Loucy (cell line): ENCODE measurements around the gene C4A.
"Not testable (repeated sequence)": the region's sequence is repeated elsewhere in the genome, so short reads cannot be mapped to it uniquely, and the experiment has no call there.

Experiments
- H2AFZ ChIP-seq: fragments of 200-600 bp; sonication (generic); 2 replicates; pipeline ENCODE4 v1.6.0; 2016; ENCODE audit warnings: antibody characterized with exemption, mild to moderate bottlenecking, low read length, moderate library complexity
- H3F3A ChIP-seq: fragments of 200-600 bp; 2 replicates; pipeline ENCODE4 v1.6.0; 2016; ENCODE audit warnings: antibody characterized with exemption, low read depth, mild to moderate bottlenecking
- H3K27me3 ChIP-seq: fragments of 200-600 bp; sonication (generic); 2 replicates; pipeline ENCODE4 v1.6.1; 2014; ENCODE audit warnings: low read length, mild to moderate bottlenecking; ENCODE audit not compliant: insufficient read depth, poor library complexity, severe bottlenecking
- H3K36me3 ChIP-seq: fragments of 200-600 bp; sonication (generic); 2 replicates; pipeline ENCODE4 v1.6.1; 2016; ENCODE audit warnings: low read length; ENCODE audit not compliant: insufficient read depth
- H3K4me1 ChIP-seq: fragments of 200-600 bp; sonication (generic); 2 replicates; pipeline ENCODE4 v1.5.1; 2014; ENCODE audit warnings: low read length, mild to moderate bottlenecking; ENCODE audit not compliant: insufficient read depth, poor library complexity, severe bottlenecking
- H3K4me2 ChIP-seq: fragments of 200-600 bp; sonication (generic); 2 replicates; pipeline ENCODE4 v1.6.0; 2014; ENCODE audit warnings: antibody characterized with exemption, low read length, low read depth, mild to moderate bottlenecking; ENCODE audit not compliant: poor library complexity, severe bottlenecking
- H3K4me3 ChIP-seq: fragments of 200-600 bp; sonication (generic); 2 replicates; pipeline ENCODE4 v1.5.1; 2014; ENCODE audit warnings: low read length, mild to moderate bottlenecking, mixed read lengths; ENCODE audit not compliant: poor library complexity, severe bottlenecking
- H3K79me2 ChIP-seq: fragments of 200-600 bp; sonication (generic); 2 replicates; pipeline ENCODE4 v1.6.1; 2014; ENCODE audit warnings: low read length; ENCODE audit not compliant: insufficient read depth
- H3K9ac ChIP-seq: fragments of 200-600 bp; sonication (generic); 2 replicates; pipeline ENCODE4 v1.6.0; 2014; ENCODE audit warnings: mild to moderate bottlenecking, low read depth, low read length, moderate library complexity; ENCODE audit not compliant: poor library complexity, severe bottlenecking
- H3K9me2 ChIP-seq: fragments of 200-600 bp; sonication (generic); replicated peaks from 2 replicates; pipeline ENCODE4 v1.6.1; 2016; ENCODE audit warnings: low read depth, low read length, mixed read lengths
- H3K9me3 ChIP-seq: fragments of 200-600 bp; sonication (generic); 2 replicates; pipeline ENCODE4 v1.6.1; 2014; ENCODE audit warnings: mild to moderate bottlenecking, antibody characterized with exemption, low read length, low read depth; ENCODE audit not compliant: insufficient read depth
- H4K20me1 ChIP-seq: fragments of 200-600 bp; sonication (generic); 2 replicates; pipeline ENCODE4 v1.6.0; 2014; ENCODE audit warnings: antibody characterized with exemption, low read length, mild to moderate bottlenecking; ENCODE audit not compliant: insufficient read depth, poor library complexity, severe bottlenecking

Gene C4A

GRCh38 chr6:32037136-32037535, 55.3 kb downstream of the C4A start:
- H4K20me1 ChIP-seq, H3K27me3 ChIP-seq, H3K4me1 ChIP-seq: not testable (repeated sequence)

GRCh38 chr6:32037598-32038524, 56.0 kb downstream of the C4A start, which contains the start of gene CYP21A2:
TSS of gene CYP21A2 (plus strand) at chr6:32038415. CDS start at chr6:32038423, 8 bp downstream.
- H3K9ac ChIP-seq, H3F3A ChIP-seq, H4K20me1 ChIP-seq, H3K9me3 ChIP-seq, H3K4me2 ChIP-seq, H3K36me3 ChIP-seq, H3K4me3 ChIP-seq, H3K4me1 ChIP-seq, H3K27me3 ChIP-seq, H2AFZ ChIP-seq, H3K9me2 ChIP-seq, H3K79me2 ChIP-seq: not testable (repeated sequence)

More at GRCh38 chr6:32037136-32037535, 55.3 kb downstream of the C4A start:
- not testable (repeated sequence) for H3K4me2 ChIP-seq, H3K9ac ChIP-seq, H3K36me3 ChIP-seq, H3K9me3 ChIP-seq, H3K79me2 ChIP-seq, H3K4me3 ChIP-seq, H2AFZ ChIP-seq, H3F3A ChIP-seq, H3K9me2 ChIP-seq

GRCh38 chr6:32038878-32039277, 57.0 kb downstream of the C4A start:
- H3K4me3 ChIP-seq, H3K4me1 ChIP-seq, H3K4me2 ChIP-seq, H3K79me2 ChIP-seq, H4K20me1 ChIP-seq, H3F3A ChIP-seq, H3K9me3 ChIP-seq, H3K36me3 ChIP-seq, H2AFZ ChIP-seq, H3K9ac ChIP-seq, H3K9me2 ChIP-seq, H3K27me3 ChIP-seq: not testable (repeated sequence)

GRCh38 chr6:32039321-32040274, 57.7 kb downstream of the C4A start:
- H3K79me2 ChIP-seq, H3K9me3 ChIP-seq, H3K4me1 ChIP-seq, H3K4me2 ChIP-seq, H3K4me3 ChIP-seq, H3K27me3 ChIP-seq, H3K9me2 ChIP-seq, H4K20me1 ChIP-seq, H3K9ac ChIP-seq, H3F3A ChIP-seq, H3K36me3 ChIP-seq, H2AFZ ChIP-seq: not testable (repeated sequence)

- H3F3A ChIP-seq, H3K79me2 ChIP-seq, H3K4me1 ChIP-seq, H3K4me3 ChIP-seq, H3K36me3 ChIP-seq, H3K9me3 ChIP-seq, H3K9ac ChIP-seq, H2AFZ ChIP-seq, H4K20me1 ChIP-seq, H3K4me2 ChIP-seq, H3K27me3 ChIP-seq, H3K9me2 ChIP-seq: not testable (repeated sequence)
Observed at GRCh38 chr6:32040299-32041049, 58.6 kb downstream of the C4A start.

- not testable (repeated sequence) for H3F3A ChIP-seq, H3K4me3 ChIP-seq, H3K9me3 ChIP-seq, H3K9me2 ChIP-seq, H3K4me2 ChIP-seq, H3K9ac ChIP-seq, H3K4me1 ChIP-seq, H4K20me1 ChIP-seq, H3K79me2 ChIP-seq, H2AFZ ChIP-seq, H3K27me3 ChIP-seq, H3K36me3 ChIP-seq
Observed at GRCh38 chr6:32041050-32041321, 59.1 kb downstream of the C4A start.

- H3K9ac ChIP-seq, H3K79me2 ChIP-seq, H3K4me2 ChIP-seq, H3F3A ChIP-seq, H3K27me3 ChIP-seq, H3K9me2 ChIP-seq, H3K9me3 ChIP-seq, H3K4me1 ChIP-seq, H3K36me3 ChIP-seq, H4K20me1 ChIP-seq, H2AFZ ChIP-seq, H3K4me3 ChIP-seq: not testable (repeated sequence)
Observed at GRCh38 chr6:32041385-32041784, 59.5 kb downstream of the C4A start.
